SK-N-SH (cell line): ENCODE data around the gene ABHD16B. TPM values are rescaled to one million over a fixed set of nuclear protein-coding genes. Genes with fewer than 3 reads are reported as not detected.

Experiments used
- CTCF ChIA-PET: fragments of 300-600, 350-600 bp; formaldehyde crosslinking; extraction: SDS; loops from one replicate; lab custom pipeline; 2021; lab: Yijun Ruan, JAX
- POLR2A ChIA-PET: fragments of 350-600 bp; sonication (Branson Sonifier 250); formaldehyde crosslinking; extraction: SDS; loops from one replicate; lab custom pipeline; 2020; ENCODE audit warnings: antibody characterized with exemption, inconsistent platforms; lab: Yijun Ruan, JAX
- DNase-seq: peaks from one replicate; pipeline ENCODE4 v3.0.0; 2012
- H2AFZ ChIP-seq: fragments of 200-600 bp; sonication (generic); 2 replicates; pipeline ENCODE4 v1.8.1; 2016; ENCODE audit warnings: antibody characterized with exemption, mild to moderate bottlenecking, low read depth
- H3F3A ChIP-seq: fragments of 200-600 bp; sonication (generic); replicated peaks from 2 replicates; pipeline ENCODE3; 2016; ENCODE audit warnings: antibody characterized with exemption, mild to moderate bottlenecking; ENCODE audit not compliant: insufficient read depth
- H3K27ac ChIP-seq, 2 experiments: fragments of 200-500 bp in 1 of 2; fragments of 200-600 bp in 1 of 2; sonication (Bioruptor generic) in 1 of 2; sonication (generic), shearing (Covaris generic) in 1 of 2; 2 replicates each; pipeline versions ENCODE4 v1.5.1 to v1.6.1; 2014 to 2016; ENCODE audit warnings: low read depth in 2 of 2, inconsistent platforms in 1 of 2, low read length in 1 of 2, mild to moderate bottlenecking in 1 of 2, mixed read lengths in 1 of 2
- H3K27me3 ChIP-seq: fragments of 200-600 bp; sonication (generic), shearing (Covaris generic); 2 replicates; pipeline ENCODE4 v1.6.1; 2016; ENCODE audit warnings: mixed run types; ENCODE audit not compliant: insufficient read depth
- H3K36me3 ChIP-seq, 2 experiments: fragments of 200-500 bp in 1 of 2; fragments of 200-600 bp in 1 of 2; sonication (Bioruptor generic) in 1 of 2; sonication (generic) in 1 of 2; replicated peaks in 1 of 2; 2 replicates each; pipeline versions ENCODE3 to v1.5.1; 2014 to 2016; ENCODE audit warnings: low read length in 1 of 2, mild to moderate bottlenecking in 1 of 2; ENCODE audit not compliant: insufficient read depth in 2 of 2, control insufficient read depth in 1 of 2
- H3K4me1 ChIP-seq, 2 experiments: fragments of 200-500 bp in 1 of 2; fragments of 200-600 bp in 1 of 2; sonication (Bioruptor generic) in 1 of 2; sonication (generic), shearing (Covaris generic) in 1 of 2; 2 replicates each; pipeline versions ENCODE4 v1.5.1 to v1.6.1; 2014 to 2016; ENCODE audit warnings: low read depth in 1 of 2, low read length in 1 of 2, mixed run types in 1 of 2; ENCODE audit not compliant: insufficient read depth in 2 of 2, control insufficient read depth in 1 of 2
- H3K4me2 ChIP-seq: fragments of 200-600 bp; sonication (generic), shearing (Covaris generic); 2 replicates; pipeline ENCODE4 v1.6.1; 2017; ENCODE audit warnings: mixed run types
- H3K4me3 ChIP-seq, 2 experiments: fragments of 200-500 bp in 1 of 2; fragments of 200-600 bp in 1 of 2; sonication (Bioruptor generic) in 1 of 2; sonication (generic), shearing (Covaris generic) in 1 of 2; 2 replicates each; pipeline versions ENCODE4 v1.5.1 to v1.8.1; 2014 to 2016; ENCODE audit warnings: low read depth in 2 of 2, inconsistent platforms in 1 of 2, low read length in 1 of 2, mild to moderate bottlenecking in 1 of 2, mixed read lengths in 1 of 2, moderate library complexity in 1 of 2
- H3K79me2 ChIP-seq: fragments of 200-600 bp; sonication (generic); 2 replicates; pipeline ENCODE4 v1.8.1; 2017; ENCODE audit warnings: mild to moderate bottlenecking; ENCODE audit not compliant: insufficient read depth
- H3K9ac ChIP-seq: fragments of 200-600 bp; sonication (generic); 2 replicates; pipeline ENCODE4 v1.6.1; 2017; ENCODE audit warnings: mixed run types
- H3K9me2 ChIP-seq: fragments of 200-600 bp; sonication (generic); 2 replicates; pipeline ENCODE4 v1.6.1; 2017; ENCODE audit warnings: mixed run types
- H3K9me3 ChIP-seq: fragments of 200-600 bp; sonication (generic); 2 replicates; pipeline ENCODE4 v1.6.1; 2017; ENCODE audit warnings: mixed run types, mild to moderate bottlenecking, moderate library complexity
- H4K20me1 ChIP-seq: fragments of 200-600 bp; sonication (generic); 2 replicates; pipeline ENCODE4 v1.6.1; 2017; ENCODE audit warnings: mild to moderate bottlenecking, mixed run types; ENCODE audit not compliant: insufficient read depth
- JUND ChIP-seq: IDR thresholded peaks from 2 replicates; pipeline ENCODE4 v1.4.0; 2012
- PBX3 ChIP-seq: IDR thresholded peaks from 2 replicates; pipeline ENCODE4; 2012
- RXRA ChIP-seq: IDR thresholded peaks from 2 replicates; pipeline ENCODE4 v1.4.0; 2012; ENCODE audit warnings: low read depth, mild to moderate bottlenecking, borderline replicate concordance
- TEAD4 ChIP-seq: IDR thresholded peaks from 2 replicates; pipeline ENCODE4 v1.4.0; 2012; ENCODE audit warnings: mild to moderate bottlenecking, borderline replicate concordance; ENCODE audit not compliant: insufficient read depth
- USF1 ChIP-seq: IDR thresholded peaks from 2 replicates; pipeline ENCODE4 v1.4.0; 2012; ENCODE audit warnings: low read depth, borderline replicate concordance
- USF2 ChIP-seq: fragments of 150-350 bp; IDR thresholded peaks from 2 replicates; pipeline ENCODE4 v1.6.1; 2017; ENCODE audit warnings: antibody characterized with exemption, low read length, low read depth, borderline replicate concordance
- YY1 ChIP-seq: IDR thresholded peaks from 2 replicates; pipeline ENCODE4 v1.4.0; 2012; ENCODE audit warnings: low read depth, mild to moderate bottlenecking
- ZBTB33 ChIP-seq: IDR thresholded peaks from 2 replicates; pipeline ENCODE4 v1.4.0; 2012; ENCODE audit warnings: low read depth, borderline replicate concordance
- WGBS: methylation state at CpG from one replicate; pipeline ENCODE4 v1.1.6; 2017; ENCODE audit warnings: low lambda C conversion rate; 5-methylcytosine and 5-hydroxymethylcytosine counted together
- polyA plus RNA-seq, 3 experiments: library from polyadenylated mRNA; depleted of rRNA; stranded (reverse); fragments of >200 nt; gene quantifications; 2 replicates each; pipeline ENCODE4 v1.2.3, GENCODE V29; 2012

ABHD16B gene
- polyA plus RNA-seq, 1 of the 3 experiments (the other 2 are of a cell fraction) = not detected

- Histone ChIP-seq H3K27ac (no peak overlapping the region), H3F3A (no peaks in the 10 kb centered on the region), H3K4me2 (no peak overlapping the region), H3K9ac (no peak overlapping the region), H4K20me1 (no peaks in the 10 kb centered on the region), H3K9me2 (no peaks in the 10 kb centered on the region), H3K9me3 (no peaks in the 10 kb centered on the region), H3K27me3 (no peaks in the 10 kb centered on the region), H3K36me3 (no peaks in the 10 kb centered on the region), H3K4me1 (peaks cover 0 to 5% of the 10 kb centered on the region in 2 experiments; a peak in 1 of 4 replicates), H3K79me2 (no peaks in the 10 kb centered on the region), H3K4me3 (no peak overlapping the region), H2AFZ (no peak overlapping the region)
- DNase-seq = no peak
- CTCF ChIA-PET = interaction anchor here (0.9 to 1.7 kb wide), 3 partner anchors 18 to 72 kb away, joined by 3 to 7 read pairs (median 5); no protein-coding TSS in a partner anchor
- 73% methylated on average over 11 of the region's 16 CpGs for WGBS
- POLR2A ChIA-PET = no interaction called here
- TF ChIP-seq USF2 = no peak
- TF ChIP-seq TEAD4 = no peak
Observed at GRCh38 chr20:63847237-63848002, 13.9 kb upstream of the ABHD16B start.

- 90% methylated on average over 16 of the region's 28 CpGs for WGBS
- H2AFZ ChIP-seq = no peak overlapping the region
- no peaks in the 10 kb centered on the region for H3K27me3 ChIP-seq
- no peak for DNase-seq
- H3F3A ChIP-seq = no peaks in the 10 kb centered on the region
- H3K27ac ChIP-seq = no peak overlapping the region
- no peak overlapping the region for H3K4me3 ChIP-seq
- H3K79me2 ChIP-seq = no peaks in the 10 kb centered on the region
- no peaks in the 10 kb centered on the region for H3K9me2 ChIP-seq
- CTCF ChIA-PET = interaction anchor here (0.9 to 1.7 kb wide), 3 partner anchors 18 to 73 kb away, joined by 3 to 7 read pairs (median 5); no protein-coding TSS in a partner anchor
- POLR2A ChIA-PET = no interaction called here
- H4K20me1 ChIP-seq = no peaks in the 10 kb centered on the region
- no peaks in the 10 kb centered on the region for H3K36me3 ChIP-seq
- H3K4me1 ChIP-seq = peaks cover 0 to 5% of the 10 kb centered on the region in 2 experiments; a peak in 1 of 4 replicates
- no peak overlapping the region for H3K9ac ChIP-seq
- TF ChIP-seq RXRA (no peak), PBX3 (no peak), USF1 (no peak), JUND (no peak), YY1 (no peak), ZBTB33 (no peak)
- H3K9me3 ChIP-seq = no peaks in the 10 kb centered on the region
- H3K4me2 ChIP-seq = no peak overlapping the region
Observed at GRCh38 chr20:63848003-63848911, 13.0 kb upstream of the ABHD16B start.
